ENCODE measurements around the gene CASS4. TPM values are rescaled to one million over a fixed set of nuclear protein-coding genes. Genes with fewer than 3 reads are reported as not detected.

The CASS4 gene
- polyA plus RNA-seq, 2 of the 4 experiments (the other 2 are of a cell fraction): 0.09 TPM

DNA sequence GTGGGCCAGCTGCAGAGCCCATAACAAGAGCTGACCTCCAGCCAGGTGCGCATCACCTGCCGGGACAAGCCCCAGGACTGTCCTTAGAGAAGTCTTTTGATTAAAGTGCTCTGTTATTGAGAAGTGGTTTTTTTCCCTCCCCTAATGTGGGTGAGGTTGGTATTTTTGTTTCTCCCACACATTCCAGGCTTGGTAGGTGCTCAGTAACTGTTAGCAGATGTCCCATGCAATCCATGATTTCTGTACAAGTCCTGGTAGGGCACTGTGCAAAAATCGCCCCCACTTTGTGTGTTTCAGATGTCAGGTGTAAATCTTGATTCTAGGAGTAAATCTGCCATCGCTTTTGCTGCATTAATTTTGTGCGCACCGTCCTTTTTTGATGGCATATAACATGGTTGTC is 48.6 kb upstream of the CASS4 start:
- no peak for ATAC-seq
- no peak for DNase-seq (ENCODE audit: low read depth in 1 of 2, low spot score in 1 of 2)
- 82% methylated on average over 6 of the region's 6 CpGs for WGBS (ENCODE audit: missing lambda C conversion rate)
- POLR2A ChIA-PET: no interaction called here
- FAIRE-seq: no peak
- Histone ChIP-seq H3K9me3 (no peaks in the 10 kb centered on the region), H3K27ac (no peak overlapping the region), H3K4me1 (no peaks in the 10 kb centered on the region), H3K4me3 (no peak overlapping the region), H3K4me2 (no peak overlapping the region)
- CTCF ChIA-PET: no interaction called here
- no peak for TF ChIP-seq FOXS1 (CRISPR knock-in tag; IDR thresholded peaks at IDR 0.05)
- no peak for TF ChIP-seq HOXB5 (CRISPR knock-in tag; IDR thresholded peaks at IDR 0.05)
- no peak for TF ChIP-seq EHMT2 (IDR thresholded peaks at IDR 0.05; ENCODE audit: low read depth)
- TF ChIP-seq PHF8 (IDR thresholded peaks at IDR 0.05; ENCODE audit: borderline replicate concordance, low read depth): no peak

DNA sequence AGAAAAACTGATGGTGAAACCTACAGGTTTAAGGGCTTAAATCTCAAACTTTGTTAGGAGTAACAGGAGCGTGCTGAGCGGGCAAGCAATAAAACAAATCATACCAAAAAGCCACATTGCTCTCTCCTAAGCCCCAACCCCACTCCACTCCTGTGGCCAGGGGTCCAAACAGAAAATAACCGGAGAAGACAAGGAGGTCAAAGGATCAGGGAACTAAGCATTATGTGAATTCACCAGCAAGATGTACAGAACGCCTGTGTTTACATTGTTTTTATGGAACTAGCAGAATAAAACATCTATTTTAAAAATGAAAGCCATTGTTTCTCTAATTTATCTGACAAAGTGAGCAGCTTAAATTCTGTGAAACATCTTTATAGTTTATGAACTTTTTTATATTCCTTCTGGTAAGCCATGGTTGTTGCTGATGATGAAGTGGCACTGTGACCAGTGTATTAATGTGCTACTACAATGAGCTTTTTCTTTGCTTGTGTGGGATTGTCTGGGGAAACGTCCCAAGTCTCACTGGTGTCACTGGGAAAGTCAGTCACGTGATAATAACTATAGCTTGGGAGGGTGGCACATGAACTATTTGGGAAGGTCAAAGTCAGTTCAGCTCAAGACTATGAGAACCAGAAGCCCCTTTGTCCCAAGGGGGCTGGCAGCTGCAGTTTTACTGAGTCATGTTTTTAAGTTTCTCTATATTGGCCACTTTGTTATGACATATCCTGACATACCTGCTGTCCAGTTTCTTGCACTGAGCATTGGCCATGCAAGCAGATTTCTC is 43.5 kb upstream of the CASS4 start:
- CTCF ChIA-PET: interaction anchor here (1.1 kb wide), 1 partner anchor 25 kb away, joined by 4 read pairs; no protein-coding TSS in a partner anchor
- no peak for FAIRE-seq

DNA sequence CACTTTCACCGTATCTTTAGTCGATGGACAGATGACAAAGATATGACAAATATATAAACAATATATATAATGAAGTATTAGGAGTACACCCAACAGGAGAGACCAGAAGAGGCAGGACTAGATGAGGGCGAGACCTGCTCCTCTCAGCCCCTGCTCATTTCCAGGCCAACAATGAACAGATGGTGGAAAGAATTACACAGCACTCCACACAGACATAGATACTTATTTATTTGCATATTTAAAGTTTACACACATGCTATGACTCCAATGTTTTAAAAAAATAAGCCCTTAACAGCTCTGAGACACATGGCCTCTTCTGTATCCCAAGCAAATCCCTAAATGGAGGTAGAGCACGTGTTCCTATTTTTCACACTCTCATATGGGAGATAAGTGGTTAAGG is 42.9 kb upstream of the CASS4 start:
- ChIA-PET CTCF (no interaction called here), POLR2A (interaction anchor here (1.5 kb wide), 1 partner anchor 10 kb away, joined by 5 read pairs; the partner anchor contains the start of gene FAM210B)
- DNase-seq (ENCODE audit: low read depth in 1 of 2, low spot score in 1 of 2): no peak
- TF ChIP-seq ESRRA (IDR thresholded peaks at IDR 0.05; ENCODE audit: borderline replicate concordance, low read length) (no peak), CHD2 (IDR thresholded peaks at IDR 0.05; ENCODE audit: low read length, partially characterized antibody) (no peak), RNF2 (IDR thresholded peaks at IDR 0.05; ENCODE audit: borderline replicate concordance, low read depth) (no peak)
- Histone ChIP-seq H3K9me3 (no peaks in the 10 kb centered on the region), H3K4me1 (peaks cover 7% of the 10 kb centered on the region), H3K27ac (no peak overlapping the region), H3K4me2 (no peak overlapping the region), H3K4me3 (no peak overlapping the region)
- no peak for ATAC-seq
- 90% methylated on average over 4 of the region's 4 CpGs for WGBS (ENCODE audit: missing lambda C conversion rate)
- FAIRE-seq: no peak

More for the DNA sequence above, 43.5 kb upstream of the CASS4 start:
- DNase-seq (ENCODE audit: low read depth in 1 of 2, low spot score in 1 of 2) (no peak), ATAC-seq (no peak)
- Histone ChIP-seq H3K4me3 (no peak overlapping the region), H3K27ac (no peak overlapping the region), H3K4me2 (no peak overlapping the region), H3K4me1 (peaks cover under 1% of the 10 kb centered on the region; the same call in 2 of the 3 replicates), H3K9me3 (no peaks in the 10 kb centered on the region)
- WGBS (ENCODE audit: missing lambda C conversion rate): 85% methylated on average over 6 of the region's 6 CpGs
- TF ChIP-seq HOXB5 (CRISPR knock-in tag; IDR thresholded peaks at IDR 0.05): no peak
- TF ChIP-seq ZFP36 (IDR thresholded peaks at IDR 0.05; ENCODE audit: borderline replicate concordance, partially characterized antibody): no peak
- no peak for TF ChIP-seq EHMT2 (IDR thresholded peaks at IDR 0.05; ENCODE audit: low read depth)
- no peak for TF ChIP-seq FOSL2 (IDR thresholded peaks at IDR 0.05)
- TF ChIP-seq FOSL2 (CRISPR knock-in tag; IDR thresholded peaks at IDR 0.05): no peak
- TF ChIP-seq TP53 (CRISPR knock-in tag; IDR thresholded peaks at IDR 0.05): 0 out of 2 replicates have a peak, but pooled peaks have one; percentile 19
- TF ChIP-seq MYC (IDR thresholded peaks at IDR 0.05; ENCODE audit: borderline replicate concordance, low read length): no peak
- no peak for TF ChIP-seq RCOR1 (IDR thresholded peaks at IDR 0.05; ENCODE audit: low read depth, low read length)
- POLR2A ChIA-PET: interaction anchor here (1.5 kb wide), 1 partner anchor 10 kb away, joined by 5 read pairs; the partner anchor contains the start of gene FAM210B

DNA sequence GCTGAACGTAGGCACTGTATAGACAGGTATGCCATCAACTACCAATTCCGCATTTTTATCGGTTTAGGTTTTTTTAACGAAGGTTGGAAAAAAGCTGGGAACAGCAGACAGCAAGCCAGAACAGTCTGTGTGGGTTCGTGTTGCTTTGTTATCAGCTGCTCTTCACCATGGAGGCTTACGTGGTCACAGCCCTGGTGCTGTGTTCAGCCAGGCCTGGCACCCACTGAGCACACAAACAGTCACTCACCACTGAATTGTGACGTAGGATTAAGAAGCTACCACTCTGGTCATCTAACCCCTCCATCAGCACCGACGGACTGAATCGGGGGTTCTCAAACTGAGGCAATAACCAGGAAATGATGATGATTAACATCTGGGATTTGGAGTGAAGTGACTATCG is 40.1 kb upstream of the CASS4 start:
- Histone ChIP-seq H3K4me3 (no peak overlapping the region), H3K4me1 (peaks cover 11% of the 10 kb centered on the region), H3K4me2 (no peak overlapping the region), H3K27ac (no peak overlapping the region), H3K9me3 (no peaks in the 10 kb centered on the region)
- TF ChIP-seq MYC (IDR thresholded peaks at IDR 0.05; ENCODE audit: borderline replicate concordance, low read length): no peak
- no peak for TF ChIP-seq ZNF302 (CRISPR knock-in tag; IDR thresholded peaks at IDR 0.05)
- no peak for TF ChIP-seq ESRRA (IDR thresholded peaks at IDR 0.05; ENCODE audit: borderline replicate concordance, low read length)
- TF ChIP-seq POLR2A (IDR thresholded peaks at IDR 0.05; ENCODE audit: low read length): no peak
- TF ChIP-seq HEYL (CRISPR knock-in tag; IDR thresholded peaks at IDR 0.05): no peak
- no peak for TF ChIP-seq JUNB (IDR thresholded peaks at IDR 0.05)
- CTCF ChIA-PET: interaction anchor here (1.0 to 1.2 kb wide), 3 partner anchors 12 to 28 kb away, joined by 3 to 5 read pairs (median 3); no protein-coding TSS in a partner anchor
- WGBS (ENCODE audit: missing lambda C conversion rate): 93% methylated on average over 11 of the region's 11 CpGs
- POLR2A ChIA-PET: no interaction called here
- ATAC-seq: no peak
- no peak for DNase-seq (ENCODE audit: low read depth in 1 of 2, low spot score in 1 of 2)
- no peak for FAIRE-seq
